BJ (cell line): Measurements from ENCODE around the gene LRP1B. TPM values are rescaled to one million over a fixed set of nuclear protein-coding genes. Genes with fewer than 3 reads are reported as not detected.

ENCODE experiments used
- CTCF ChIA-PET: fragments of 350-600 bp; formaldehyde crosslinking; extraction: SDS; loops from one replicate; lab custom pipeline; 2021; ENCODE audit warnings: antibody characterized with exemption, inconsistent platforms; lab: Yijun Ruan, JAX
- POLR2A ChIA-PET: fragments of 300-600 bp; sonication (Branson Sonifier 250); formaldehyde crosslinking; extraction: SDS; loops from one replicate; lab custom pipeline; 2021; ENCODE audit warnings: antibody characterized with exemption; lab: Charles Lee
- DNase-seq: peaks from one replicate; pipeline ENCODE4 v3.0.0-alpha.2; 2011; ENCODE audit warnings: low read depth
- H3K27me3 ChIP-seq: 2 replicates; pipeline ENCODE4 v1.6.0; 2011; ENCODE audit warnings: low read length; ENCODE audit not compliant: control insufficient read depth, insufficient read depth
- H3K36me3 ChIP-seq: 2 replicates; pipeline ENCODE4 v1.5.1; 2011; ENCODE audit warnings: low read length; ENCODE audit not compliant: control insufficient read depth, insufficient read depth
- H3K4me3 ChIP-seq: 2 replicates; pipeline ENCODE4 v1.5.1; 2011; ENCODE audit warnings: low read depth, mild to moderate bottlenecking, control low read depth, low read length
- polyA plus RNA-seq: library from polyadenylated mRNA; depleted of rRNA; stranded (reverse); fragments of >200 nt; gene quantifications from 2 replicates; pipeline ENCODE4 v1.2.3, GENCODE V29; 2011
- TF ChIP-seq, protein P1 (sequence below): IDR thresholded peaks from 2 replicates; pipeline ENCODE4 v1.5.1; 2011; ENCODE audit warnings: low read depth, mild to moderate bottlenecking, control low read depth, inconsistent platforms, low read length, moderate library complexity; ENCODE audit not compliant: insufficient read depth

The LRP1B gene
- polyA plus RNA-seq, 1 experiment = 0.04 TPM

DNA sequence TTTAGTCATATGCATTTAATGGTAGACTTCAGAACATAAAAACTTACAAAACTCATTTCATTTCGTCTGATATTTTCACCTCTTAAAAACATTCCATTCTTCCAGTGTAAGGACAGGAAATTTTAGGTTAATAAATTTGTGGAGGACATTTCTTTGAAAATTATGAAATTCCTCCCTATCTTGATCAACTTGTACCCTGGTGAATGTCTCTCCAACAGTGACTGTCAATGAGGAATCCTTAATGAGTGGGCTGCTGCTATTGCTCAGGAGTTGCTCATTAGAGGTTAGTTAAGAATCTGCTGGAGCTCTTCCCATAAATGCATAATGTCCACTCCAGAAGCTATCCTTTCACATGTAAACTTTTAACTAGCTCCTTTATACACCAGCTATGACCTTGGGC lies 69.1 kb downstream of the LRP1B start:
- Histone ChIP-seq H3K27me3 (no peaks in the 10 kb centered on the region), H3K4me3 (no peak overlapping the region), H3K36me3 (no peaks in the 10 kb centered on the region)
- DNase-seq = no peak
- ChIA-PET CTCF (no interaction called here), POLR2A (no interaction called here)
- TF ChIP-seq, protein P1, sequence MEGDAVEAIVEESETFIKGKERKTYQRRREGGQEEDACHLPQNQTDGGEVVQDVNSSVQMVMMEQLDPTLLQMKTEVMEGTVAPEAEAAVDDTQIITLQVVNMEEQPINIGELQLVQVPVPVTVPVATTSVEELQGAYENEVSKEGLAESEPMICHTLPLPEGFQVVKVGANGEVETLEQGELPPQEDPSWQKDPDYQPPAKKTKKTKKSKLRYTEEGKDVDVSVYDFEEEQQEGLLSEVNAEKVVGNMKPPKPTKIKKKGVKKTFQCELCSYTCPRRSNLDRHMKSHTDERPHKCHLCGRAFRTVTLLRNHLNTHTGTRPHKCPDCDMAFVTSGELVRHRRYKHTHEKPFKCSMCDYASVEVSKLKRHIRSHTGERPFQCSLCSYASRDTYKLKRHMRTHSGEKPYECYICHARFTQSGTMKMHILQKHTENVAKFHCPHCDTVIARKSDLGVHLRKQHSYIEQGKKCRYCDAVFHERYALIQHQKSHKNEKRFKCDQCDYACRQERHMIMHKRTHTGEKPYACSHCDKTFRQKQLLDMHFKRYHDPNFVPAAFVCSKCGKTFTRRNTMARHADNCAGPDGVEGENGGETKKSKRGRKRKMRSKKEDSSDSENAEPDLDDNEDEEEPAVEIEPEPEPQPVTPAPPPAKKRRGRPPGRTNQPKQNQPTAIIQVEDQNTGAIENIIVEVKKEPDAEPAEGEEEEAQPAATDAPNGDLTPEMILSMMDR = no peak

DNA sequence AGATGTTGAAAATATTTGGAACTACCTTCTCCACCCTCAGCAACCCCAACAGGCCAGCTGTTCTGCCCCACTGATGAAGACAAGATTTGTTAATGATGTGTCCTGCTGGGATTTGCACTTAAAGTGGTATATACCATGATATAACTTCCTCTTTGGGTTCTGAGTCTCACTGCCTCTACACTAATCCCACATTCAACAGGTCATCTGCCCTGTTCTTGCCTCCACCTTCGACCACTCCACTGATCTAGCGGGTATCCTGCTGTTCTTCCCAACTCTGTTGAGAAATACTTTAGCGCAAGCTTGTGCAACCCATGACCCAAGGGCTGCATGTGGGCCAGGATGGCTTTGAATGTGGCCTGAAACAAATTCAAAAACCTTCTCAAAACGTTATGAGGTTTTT lies 72.7 kb downstream of the LRP1B start:
- CTCF ChIA-PET = no interaction called here
- TF ChIP-seq, protein P1 = no peak
- POLR2A ChIA-PET = no interaction called here

DNA sequence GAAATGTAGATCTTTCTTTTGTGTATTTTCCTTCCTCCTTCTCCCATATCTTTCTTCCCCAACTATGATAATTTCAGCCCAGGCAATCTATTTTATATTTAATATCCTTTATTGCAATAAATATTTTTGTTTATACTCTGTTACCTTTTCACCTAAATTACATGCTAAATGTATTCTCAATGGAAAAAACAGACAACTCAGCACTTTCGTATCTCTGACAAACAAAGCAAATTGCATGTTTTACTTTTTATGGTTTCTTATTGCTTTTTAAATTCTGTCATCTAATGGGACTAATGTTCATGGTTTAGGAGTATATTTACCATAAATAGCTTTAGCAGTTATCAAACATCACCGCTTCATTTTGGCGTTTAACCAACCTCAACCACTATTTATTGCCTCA lies 74.0 kb downstream of the LRP1B start:
- TF ChIP-seq, protein P1 = no peak
- Histone ChIP-seq H3K27me3 (no peaks in the 10 kb centered on the region), H3K4me3 (no peak overlapping the region), H3K36me3 (no peaks in the 10 kb centered on the region)
- POLR2A ChIA-PET = no interaction called here
- CTCF ChIA-PET = no interaction called here
- no peak for DNase-seq

More for the DNA sequence above, 72.7 kb downstream of the LRP1B start:
- no peaks in the 10 kb centered on the region for H3K27me3 ChIP-seq
- H3K36me3 ChIP-seq = no peaks in the 10 kb centered on the region
- DNase-seq = no peak
- H3K4me3 ChIP-seq = no peak overlapping the region

DNA sequence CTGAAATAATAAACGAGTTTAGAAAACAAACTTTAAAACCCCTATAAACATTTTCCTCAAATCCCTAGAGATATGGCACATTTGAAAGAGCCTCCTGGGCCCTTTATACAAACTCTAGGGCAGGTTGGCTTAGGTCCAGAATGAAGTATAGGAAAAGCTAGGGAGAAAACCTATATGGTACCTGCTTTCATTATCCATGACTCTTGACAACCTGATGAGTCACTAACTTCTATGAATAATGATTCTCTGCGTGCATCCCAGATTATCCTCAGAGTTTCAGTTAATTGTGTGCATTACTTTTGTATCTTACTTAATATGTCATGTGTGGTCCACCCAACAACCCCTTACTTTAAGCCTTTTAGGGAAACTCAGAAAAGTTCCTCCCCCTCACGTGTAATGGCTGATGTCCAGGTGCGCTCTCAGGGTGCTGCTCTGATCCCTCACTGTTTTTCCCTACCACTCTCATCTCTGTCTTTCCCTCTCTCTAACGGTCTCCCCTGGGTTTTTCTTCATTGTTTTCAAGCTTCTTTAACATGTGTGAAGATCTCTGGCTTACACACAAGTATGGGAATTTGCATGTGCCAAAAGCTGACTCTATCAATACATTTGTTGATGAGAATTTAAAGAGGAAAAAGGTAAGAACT lies 78.5 kb downstream of the LRP1B start:
- H3K27me3 ChIP-seq = no peaks in the 10 kb centered on the region
- TF ChIP-seq, protein P1 = no peak
- H3K4me3 ChIP-seq = no peak overlapping the region
- POLR2A ChIA-PET = no interaction called here
- CTCF ChIA-PET = no interaction called here
- no peak for DNase-seq
- no peaks in the 10 kb centered on the region for H3K36me3 ChIP-seq

DNA sequence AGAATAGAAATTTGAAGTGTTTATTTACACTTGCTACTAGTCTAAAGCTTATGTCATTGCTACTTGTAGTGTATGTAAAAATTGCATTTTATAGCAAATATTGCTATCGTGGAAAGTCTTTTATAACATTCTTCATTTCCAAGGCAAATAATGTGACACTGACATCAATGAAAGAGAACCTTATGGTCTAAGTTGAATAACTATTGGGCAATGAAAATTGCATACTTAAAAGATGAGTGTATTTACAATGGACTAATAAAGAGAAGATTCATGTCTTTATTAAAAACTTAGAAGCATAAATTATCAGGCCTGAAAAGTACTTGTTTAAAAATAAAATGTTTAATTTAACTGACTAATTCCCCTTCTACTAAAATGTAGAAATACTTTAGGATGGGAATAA lies 82.2 kb downstream of the LRP1B start:
- no peaks in the 10 kb centered on the region for H3K36me3 ChIP-seq
- H3K27me3 ChIP-seq = no peaks in the 10 kb centered on the region
- H3K4me3 ChIP-seq = no peak overlapping the region
- peak; percentile 20 for DNase-seq
- CTCF ChIA-PET = no interaction called here
- TF ChIP-seq, protein P1 = no peak
- POLR2A ChIA-PET = no interaction called here
